Neural progenitor cell (in vitro differentiated cells): ENCODE data around the gene STRAP. TPM values are rescaled to one million over a fixed set of nuclear protein-coding genes. Genes with fewer than 3 reads are reported as not detected.

Experiments
- DNase-seq: peaks from one replicate; pipeline ENCODE4 v3.0.0-alpha.2; 2016; ENCODE audit warnings: low spot score
- H2AFZ ChIP-seq: fragments of 200-600 bp; sonication (generic); replicated peaks from 2 replicates; pipeline ENCODE4 v1.6.1; 2016; ENCODE audit warnings: antibody characterized with exemption
- H3F3A ChIP-seq: fragments of 200-600 bp; sonication (generic); 2 replicates; pipeline ENCODE4 v1.6.1; 2016; ENCODE audit warnings: antibody characterized with exemption, low read depth
- H3K27ac ChIP-seq: fragments of 200-600 bp; sonication (generic); 2 replicates; pipeline ENCODE4 v1.5.1; 2016; ENCODE audit warnings: mild to moderate bottlenecking
- H3K27me3 ChIP-seq: fragments of 200-600 bp; sonication (generic); 2 replicates; pipeline ENCODE4 v1.6.1; 2016; ENCODE audit warnings: mild to moderate bottlenecking, moderate library complexity
- H3K36me3 ChIP-seq: fragments of 200-600 bp; sonication (generic); 2 replicates; pipeline ENCODE4 v1.5.1; 2016
- H3K4me1 ChIP-seq: fragments of 200-600 bp; sonication (generic); 2 replicates; pipeline ENCODE4 v1.6.1; 2016; ENCODE audit warnings: mixed run types
- H3K4me2 ChIP-seq: fragments of 200-600 bp; sonication (generic); 2 replicates; pipeline ENCODE4 v1.6.1; 2016
- H3K4me3 ChIP-seq: fragments of 200-600 bp; sonication (generic); 2 replicates; pipeline ENCODE4 v1.5.1; 2016
- H3K79me2 ChIP-seq: fragments of 200-600 bp; sonication (generic); 2 replicates; pipeline ENCODE4 v1.6.1; 2016; ENCODE audit warnings: low read depth
- H3K9ac ChIP-seq: fragments of 200-600 bp; sonication (generic); 2 replicates; pipeline ENCODE4 v1.6.1; 2016
- H3K9me3 ChIP-seq: fragments of 200-600 bp; sonication (generic); 2 replicates; pipeline ENCODE4 v1.5.1; 2016; ENCODE audit warnings: low read depth
- H4K20me1 ChIP-seq: fragments of 200-600 bp; sonication (generic); 2 replicates; pipeline ENCODE4 v1.6.1; 2016; ENCODE audit warnings: low read depth
- H3K27ac Mint-ChIP-seq: 3 replicates; pipeline ENCODE4 v1.8.0; 2021; ENCODE audit warnings: mixed read lengths
- H3K27me3 Mint-ChIP-seq: 2 replicates; pipeline ENCODE4 v1.8.0; 2022; ENCODE audit warnings: low read depth, mild to moderate bottlenecking, inconsistent platforms, moderate library complexity, mixed read lengths; ENCODE audit not compliant: insufficient read depth
- H3K36me3 Mint-ChIP-seq: 3 replicates; pipeline ENCODE4 v1.8.0; 2021; ENCODE audit warnings: mixed read lengths
- H3K4me1 Mint-ChIP-seq: 3 replicates; pipeline ENCODE4 v1.8.0; 2021; ENCODE audit warnings: mixed read lengths
- H3K4me3 Mint-ChIP-seq: 3 replicates; pipeline ENCODE4 v1.8.0; 2021; ENCODE audit warnings: mild to moderate bottlenecking, moderate library complexity, mixed read lengths
- H3K9me3 Mint-ChIP-seq: 3 replicates; pipeline ENCODE4 v1.8.0; 2020; ENCODE audit warnings: mixed read lengths
- CTCF ChIP-seq: fragments of 200-600 bp; sonication (generic); IDR thresholded peaks from 2 replicates; pipeline ENCODE4 v1.5.1; 2017; ENCODE audit warnings: antibody characterized with exemption, mild to moderate bottlenecking
- EZH2 ChIP-seq: fragments of 200-600 bp; sonication (generic); IDR thresholded peaks from 2 replicates; pipeline ENCODE4 v1.6.1; 2017; ENCODE audit warnings: antibody characterized with exemption, mild to moderate bottlenecking, moderate library complexity
- EZH2phosphoT487 ChIP-seq: fragments of 200-600 bp; sonication (generic); IDR thresholded peaks from 2 replicates; pipeline ENCODE4 v1.6.1; 2017; ENCODE audit warnings: antibody characterized with exemption
- total RNA-seq: library from RNA; depleted of rRNA; stranded (reverse); fragments of >200 nt; gene quantifications from 2 replicates; pipeline ENCODE4 v1.2.3, GENCODE V29; 2015; ENCODE audit warnings: low replicate concordance

STRAP gene
- total RNA-seq, 1 donor from 2014 or later = 303 TPM

- Mint-ChIP-seq H3K4me3 (no peak overlapping the region), H3K36me3 (no peaks in the 10 kb centered on the region), H3K4me1 (peaks cover 33% of the 10 kb centered on the region), H3K27me3 (no peaks in the 10 kb centered on the region), H3K27ac (no peak overlapping the region), H3K9me3 (peaks cover 2% of the 10 kb centered on the region)
- no peak overlapping the region for H3K27ac ChIP-seq
- no peaks in the 10 kb centered on the region for H3K9me3 ChIP-seq
- no peak overlapping the region for H3K9ac ChIP-seq
- peak overlapping the region; percentile 70 for H2AFZ ChIP-seq
- H3K4me1 ChIP-seq = peaks cover 30% of the 10 kb centered on the region
- TF ChIP-seq EZH2 (no peak), EZH2phosphoT487 (no peak), CTCF (no peak)
- H3K27me3 ChIP-seq = no peaks in the 10 kb centered on the region
- H3F3A ChIP-seq = no peaks in the 10 kb centered on the region
- H3K79me2 ChIP-seq = no peaks in the 10 kb centered on the region
- no peak overlapping the region for H3K4me3 ChIP-seq
- H4K20me1 ChIP-seq = no peaks in the 10 kb centered on the region
- no peak overlapping the region for H3K4me2 ChIP-seq
- no peaks in the 10 kb centered on the region for H3K36me3 ChIP-seq
- no peak for DNase-seq
Observed at GRCh38 chr12:15859116-15859515, 23.1 kb upstream of the STRAP start.

- no peak overlapping the region for H3K4me3 Mint-ChIP-seq
- no peak overlapping the region for H3K27ac Mint-ChIP-seq
- peaks cover 14% of the 10 kb centered on the region for H3K4me1 Mint-ChIP-seq
- H3K27me3 Mint-ChIP-seq = no peaks in the 10 kb centered on the region
- no peaks in the 10 kb centered on the region for H3K27me3 ChIP-seq
- H3K9me3 Mint-ChIP-seq = peaks cover 2% of the 10 kb centered on the region
- no peaks in the 10 kb centered on the region for H3F3A ChIP-seq
- DNase-seq = no peak
- H3K36me3 ChIP-seq = no peaks in the 10 kb centered on the region
- TF ChIP-seq CTCF (no peak), EZH2 (no peak), EZH2phosphoT487 (no peak)
- no peaks in the 10 kb centered on the region for H3K9me3 ChIP-seq
- no peak overlapping the region for H3K9ac ChIP-seq
- peaks cover 9% of the 10 kb centered on the region for H3K4me1 ChIP-seq
- no peak overlapping the region for H2AFZ ChIP-seq
- H3K27ac ChIP-seq = no peak overlapping the region
- no peaks in the 10 kb centered on the region for H4K20me1 ChIP-seq
- no peak overlapping the region for H3K4me2 ChIP-seq
- no peaks in the 10 kb centered on the region for H3K79me2 ChIP-seq
- H3K4me3 ChIP-seq = no peak overlapping the region
- no peaks in the 10 kb centered on the region for H3K36me3 Mint-ChIP-seq
Observed at GRCh38 chr12:15861404-15861803, 20.8 kb upstream of the STRAP start.

GRCh38 chr12:15862840-15863239, 19.3 kb upstream of the STRAP start:
- Histone ChIP-seq H3K27me3 (no peaks in the 10 kb centered on the region), H3K4me1 (peaks cover 7% of the 10 kb centered on the region), H3K9me3 (no peaks in the 10 kb centered on the region), H4K20me1 (no peaks in the 10 kb centered on the region), H3K27ac (no peak overlapping the region), H3K36me3 (no peaks in the 10 kb centered on the region), H2AFZ (no peak overlapping the region), H3K79me2 (no peaks in the 10 kb centered on the region), H3K9ac (no peak overlapping the region), H3F3A (no peaks in the 10 kb centered on the region), H3K4me3 (no peak overlapping the region), H3K4me2 (no peak overlapping the region)
- H3K4me3 Mint-ChIP-seq = no peak overlapping the region
- no peaks in the 10 kb centered on the region for H3K36me3 Mint-ChIP-seq
- H3K27me3 Mint-ChIP-seq = no peaks in the 10 kb centered on the region
- DNase-seq = no peak
- H3K4me1 Mint-ChIP-seq = peaks cover 12% of the 10 kb centered on the region
- TF ChIP-seq CTCF (no peak), EZH2phosphoT487 (no peak)
- no peak overlapping the region for H3K27ac Mint-ChIP-seq
- peaks cover 2% of the 10 kb centered on the region for H3K9me3 Mint-ChIP-seq

GRCh38 chr12:15863372-15863771, 18.8 kb upstream of the STRAP start:
- Histone ChIP-seq H3K4me3 (no peak overlapping the region), H3F3A (no peaks in the 10 kb centered on the region), H4K20me1 (no peaks in the 10 kb centered on the region), H3K36me3 (no peaks in the 10 kb centered on the region), H2AFZ (peak overlapping the region; percentile 76), H3K4me2 (no peak overlapping the region), H3K4me1 (peaks cover 4% of the 10 kb centered on the region), H3K9ac (no peak overlapping the region), H3K9me3 (no peaks in the 10 kb centered on the region), H3K27me3 (no peaks in the 10 kb centered on the region), H3K27ac (no peak overlapping the region), H3K79me2 (no peaks in the 10 kb centered on the region)
- no peak overlapping the region for H3K4me3 Mint-ChIP-seq
- TF ChIP-seq CTCF (no peak), EZH2 (no peak), EZH2phosphoT487 (no peak)
- peak; percentile 31 for DNase-seq
- no peaks in the 10 kb centered on the region for H3K27me3 Mint-ChIP-seq
- H3K27ac Mint-ChIP-seq = no peak overlapping the region
- H3K36me3 Mint-ChIP-seq = no peaks in the 10 kb centered on the region
- peaks cover 8% of the 10 kb centered on the region for H3K4me1 Mint-ChIP-seq
- H3K9me3 Mint-ChIP-seq = peaks cover 2% of the 10 kb centered on the region
